HG03135 (cell line): ENCODE data around the gene LCNL1.

ENCODE experiments used
- ATAC-seq: cut with Tn5 transposase; IDR thresholded peaks from one replicate; pipeline ENCODE4 v1.9.1; 2021; ENCODE audit warnings: mild to moderate bottlenecking, moderate library complexity; ENCODE audit not compliant: unreplicated experiment

Gene LCNL1

DNA sequence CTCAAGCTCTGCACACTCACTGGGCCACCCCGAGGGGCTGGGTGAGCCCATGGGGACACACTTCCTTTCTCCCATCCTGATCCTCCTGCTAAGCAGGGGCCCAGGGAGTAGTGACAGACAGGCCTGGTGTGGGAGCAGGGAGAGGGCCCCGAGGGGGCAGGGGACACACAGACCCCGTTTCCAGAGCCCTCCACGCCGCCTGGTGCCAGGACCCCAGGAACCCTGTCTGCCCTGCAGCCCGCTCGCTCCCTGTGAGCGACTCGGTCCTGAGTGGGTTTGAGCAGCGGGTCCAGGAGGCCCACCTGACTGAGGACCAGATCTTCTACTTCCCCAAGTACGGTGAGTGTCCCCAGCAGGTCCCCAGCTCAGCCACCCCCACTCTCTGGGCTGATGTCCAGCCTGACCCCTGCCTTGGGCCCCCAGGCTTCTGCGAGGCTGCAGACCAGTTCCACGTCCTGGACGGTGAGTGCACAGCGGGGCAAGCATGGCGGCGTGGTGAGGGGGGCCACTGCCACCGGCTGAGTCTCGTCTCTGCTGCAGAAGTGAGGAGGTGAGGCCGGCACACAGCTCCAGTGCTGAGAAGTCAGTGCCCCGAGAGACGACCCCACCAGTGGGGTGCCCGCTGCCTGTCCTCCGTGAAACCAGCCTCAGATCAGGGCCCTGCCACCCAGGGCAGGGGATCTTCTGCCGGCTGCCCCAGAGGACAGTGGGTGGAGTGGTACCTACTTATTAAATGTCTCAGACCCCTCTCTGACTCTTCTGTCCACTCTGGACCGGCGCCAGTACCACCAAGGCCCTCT lies 36.4 kb upstream of the LCNL1 start:
- no peak for ATAC-seq

GRCh38 chr9:136947028-136947891 lies 35.5 kb upstream of the LCNL1 start:
- ATAC-seq: no peak

DNA sequence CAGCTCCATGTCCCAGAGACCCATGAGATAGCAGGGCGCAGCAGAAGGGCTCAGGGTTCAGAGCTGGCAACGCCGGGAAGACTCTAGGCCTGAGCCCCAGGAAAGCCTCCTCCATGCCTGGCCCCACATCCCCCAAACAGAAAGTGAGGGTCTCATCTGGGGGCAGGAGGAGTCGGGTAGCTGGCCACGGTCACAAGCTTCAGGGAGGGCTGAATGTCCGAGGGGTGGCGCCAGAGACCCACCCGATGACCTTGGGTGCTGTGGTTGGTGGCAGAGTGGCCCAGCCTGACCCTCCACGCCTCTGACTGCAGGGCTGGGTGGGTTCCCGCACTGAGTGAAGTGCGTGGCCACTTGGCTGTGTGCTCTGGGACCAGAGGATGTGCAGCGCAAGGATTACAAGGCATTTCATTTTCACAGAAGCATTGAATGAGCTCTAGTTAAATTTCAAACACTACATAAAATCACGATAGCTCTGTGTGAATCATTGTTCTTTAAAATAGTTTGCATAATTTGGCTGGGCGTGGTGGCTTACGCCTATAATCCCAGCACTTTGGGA lies 34.8 kb upstream of the LCNL1 start:
- ATAC-seq: no peak

- ATAC-seq: no peak
These were observed 33.5 kb upstream of the LCNL1 start for GRCh38 chr9:136949239-136949816.

- ATAC-seq: peak; percentile 77
These were observed 32.8 kb upstream of the LCNL1 start for GRCh38 chr9:136949817-136950655.

DNA sequence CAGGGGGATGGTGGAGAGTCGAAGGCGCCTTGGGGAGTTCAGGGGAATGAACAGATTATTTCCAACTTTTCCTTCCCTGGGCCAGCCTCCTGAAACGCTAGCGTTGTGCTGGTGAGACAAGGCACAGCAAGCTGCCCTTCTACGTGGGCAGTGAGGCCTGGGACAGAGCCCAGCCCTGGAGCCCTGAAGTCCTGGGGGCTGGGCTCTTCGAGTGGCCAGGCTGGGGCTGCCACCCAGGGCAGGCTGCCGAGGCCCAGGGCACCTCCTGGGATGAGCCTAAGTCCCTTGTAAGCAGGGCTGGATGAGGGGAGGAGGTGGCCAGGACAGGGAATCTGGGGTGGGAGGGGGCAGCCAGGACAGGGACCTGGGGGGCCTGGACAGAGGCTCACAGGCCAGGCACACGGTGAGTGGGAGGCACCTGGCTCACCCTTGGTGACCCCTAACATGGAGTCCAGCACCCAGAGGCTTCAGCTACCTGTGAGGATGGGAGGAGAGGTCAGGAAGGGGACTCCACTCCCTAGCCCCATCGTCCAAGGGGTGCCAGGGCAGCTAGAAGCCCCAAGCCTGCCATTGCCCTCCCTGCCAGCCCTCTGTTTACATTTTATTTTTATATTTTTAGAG lies 32.0 kb upstream of the LCNL1 start:
- ATAC-seq: no peak

DNA sequence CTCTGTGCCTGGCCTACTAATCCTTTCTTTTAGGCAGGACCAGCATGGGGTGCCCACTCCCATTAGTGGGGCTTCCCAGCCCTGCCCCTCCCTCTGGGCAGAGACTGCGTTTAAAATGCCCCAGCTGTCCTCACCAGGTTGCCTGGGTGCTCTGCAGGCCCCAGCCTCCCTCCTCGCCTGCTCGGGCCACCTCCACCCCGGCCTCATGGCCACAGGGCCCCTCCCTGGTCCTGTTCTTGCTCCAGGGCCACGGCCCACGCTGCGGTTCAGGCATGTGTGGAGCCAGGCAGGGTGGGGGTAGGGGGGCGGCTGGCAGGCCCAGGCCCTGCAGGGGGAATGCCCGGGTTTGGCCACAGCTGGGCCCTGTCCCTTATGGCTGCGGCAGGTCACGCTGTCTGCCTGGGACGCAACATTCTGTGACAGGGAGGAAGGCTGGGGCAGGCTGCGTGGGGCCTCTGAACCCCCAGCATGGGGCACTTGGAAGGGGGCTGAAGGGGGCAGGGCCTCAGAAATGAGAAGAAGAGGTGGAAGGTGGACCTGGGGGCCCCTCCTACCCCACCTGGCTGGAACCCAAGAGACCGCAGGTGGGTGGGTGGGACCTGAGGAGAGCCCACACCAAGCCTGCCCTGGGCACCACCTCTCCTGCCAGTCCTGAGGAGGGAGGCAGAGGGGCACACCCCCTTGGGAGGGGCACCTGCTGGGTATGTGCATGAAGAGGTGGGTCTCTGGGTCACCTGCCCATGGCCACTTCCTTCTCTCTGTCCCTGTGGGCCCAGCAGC lies 31.1 kb upstream of the LCNL1 start, which contains the start of gene LCN12:
LCN12 (plus strand) TSS at position 733 of the 780 bp plus-strand sequence. CDS start 55 bp downstream, outside the sequence.
- ATAC-seq: no peak

DNA sequence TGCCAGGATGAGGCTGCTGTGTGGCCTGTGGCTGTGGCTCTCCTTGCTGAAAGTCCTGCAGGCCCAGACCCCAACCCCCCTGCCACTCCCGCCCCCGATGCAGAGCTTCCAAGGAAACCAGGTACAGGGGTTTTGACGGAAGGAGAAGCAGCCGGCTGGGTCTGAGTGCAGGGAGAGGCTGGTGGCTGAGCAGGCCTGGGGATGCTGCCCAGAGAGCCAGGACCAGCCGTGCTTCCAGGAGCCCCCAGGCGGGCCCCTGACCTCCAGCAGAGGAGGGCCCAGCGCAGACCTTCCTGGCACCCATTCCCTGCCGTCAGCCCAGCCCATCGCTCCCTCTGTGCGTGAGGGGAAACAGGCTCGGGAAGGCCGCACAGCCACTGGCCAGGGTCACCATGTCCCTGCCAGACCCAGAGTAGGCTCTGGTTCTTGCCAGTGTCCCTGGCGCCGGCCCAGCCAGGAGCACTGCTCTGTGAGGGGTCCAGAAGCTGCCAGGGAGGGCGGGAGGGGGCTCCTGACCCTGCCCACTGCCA lies 30.4 kb upstream of the LCNL1 start:
- no peak for ATAC-seq

DNA sequence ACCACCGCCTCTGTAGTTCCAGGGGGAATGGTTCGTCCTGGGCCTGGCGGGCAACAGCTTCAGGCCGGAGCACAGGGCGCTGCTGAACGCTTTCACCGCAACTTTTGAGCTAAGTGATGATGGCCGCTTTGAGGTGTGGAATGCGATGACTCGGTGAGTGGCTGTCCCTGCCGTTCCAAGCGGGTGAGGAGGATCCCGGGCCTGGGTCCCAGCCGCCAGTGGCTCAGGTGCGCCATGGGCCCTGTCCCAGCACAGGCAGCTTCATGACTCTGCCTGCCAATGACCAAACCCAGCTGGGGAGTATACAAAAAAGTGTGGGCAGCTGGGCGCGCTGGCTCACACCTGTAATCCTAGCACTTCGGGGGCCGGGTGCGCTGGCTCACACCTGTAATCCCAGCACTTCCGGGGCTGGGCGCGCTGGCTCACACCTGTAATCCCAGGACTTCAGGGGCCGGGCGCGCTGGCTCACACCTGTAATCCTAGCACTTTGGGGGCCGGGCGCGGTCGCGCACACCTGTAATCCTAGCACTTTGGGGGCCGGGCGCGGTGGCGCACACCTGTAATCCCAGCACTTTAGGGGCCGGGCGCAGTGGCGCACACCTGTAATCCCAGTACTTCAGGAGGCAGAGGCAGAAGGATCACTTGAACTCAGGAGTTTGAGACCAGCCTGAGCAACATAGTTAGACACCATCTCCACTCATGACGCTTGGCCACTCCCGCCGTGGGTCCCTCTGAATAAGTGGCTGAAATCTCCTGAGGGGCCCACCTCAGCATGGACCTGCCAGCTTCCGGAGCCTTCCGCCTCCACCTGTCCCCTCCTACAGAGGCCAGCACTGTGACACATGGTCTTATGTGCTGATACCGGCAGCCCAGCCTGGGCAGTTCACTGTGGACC lies 29.7 kb upstream of the LCNL1 start:
- no peak for ATAC-seq

DNA sequence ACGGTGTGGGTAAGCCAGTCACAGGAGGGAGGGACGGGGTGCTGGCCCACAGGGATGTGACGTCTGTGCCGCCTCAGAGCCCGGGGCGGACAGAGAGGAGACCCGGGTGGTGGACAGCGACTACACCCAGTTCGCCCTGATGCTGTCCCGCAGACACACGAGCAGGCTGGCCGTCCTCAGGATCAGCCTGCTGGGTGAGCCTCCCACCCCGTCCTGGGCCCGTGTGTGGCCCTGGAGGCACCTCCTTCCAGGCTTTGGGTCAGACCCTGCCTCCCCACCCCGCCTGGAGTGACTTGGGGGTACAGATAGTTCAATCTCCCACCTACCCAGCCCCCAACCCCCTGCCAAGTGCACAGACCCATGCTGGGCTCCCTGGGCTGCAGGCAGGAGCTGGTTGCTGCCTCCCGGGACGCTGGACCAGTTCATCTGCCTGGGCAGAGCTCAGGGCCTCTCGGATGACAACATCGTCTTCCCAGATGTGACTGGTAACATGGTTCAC lies 29.0 kb upstream of the LCNL1 start:
- ATAC-seq: no peak

GRCh38 chr9:136954270-136955083 lies 28.3 kb upstream of the LCNL1 start:
- no peak for ATAC-seq

DNA sequence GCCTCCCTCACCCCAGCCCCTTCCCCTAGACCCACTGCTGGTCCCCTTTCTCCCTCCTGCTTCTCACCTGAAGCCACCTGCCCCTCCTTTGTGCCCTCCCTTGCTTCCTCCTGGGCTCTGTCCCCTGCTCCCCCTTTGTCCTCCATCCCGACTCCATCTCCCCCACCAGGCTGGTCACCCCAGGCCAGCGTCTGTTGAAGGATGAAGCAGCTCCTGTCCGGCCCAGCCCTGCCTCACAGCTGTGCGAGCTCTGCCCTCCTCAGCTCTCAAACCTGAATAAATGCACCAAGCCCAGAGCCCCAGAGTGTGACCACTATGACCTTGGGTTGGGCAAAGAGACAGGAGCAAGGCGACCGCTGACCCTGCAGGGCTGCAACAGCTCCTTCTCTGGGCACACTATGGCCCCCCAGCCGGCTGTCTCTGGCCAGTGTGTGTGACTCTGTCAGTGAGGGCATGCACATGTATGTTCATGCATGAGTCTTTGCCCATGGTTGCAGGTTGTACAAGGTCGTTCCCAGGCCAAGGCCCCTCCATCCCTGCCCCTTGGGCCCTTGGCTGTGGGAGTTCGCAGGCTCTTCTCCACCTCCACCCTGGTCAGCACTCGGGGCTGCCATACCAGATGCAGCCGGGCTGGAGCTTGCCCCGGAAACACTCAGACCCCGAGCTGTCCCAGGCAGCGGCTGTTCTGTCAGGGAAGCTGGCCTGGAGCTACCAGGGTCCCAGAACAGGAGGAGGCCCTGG lies 27.4 kb upstream of the LCNL1 start:
- ATAC-seq: no peak

DNA sequence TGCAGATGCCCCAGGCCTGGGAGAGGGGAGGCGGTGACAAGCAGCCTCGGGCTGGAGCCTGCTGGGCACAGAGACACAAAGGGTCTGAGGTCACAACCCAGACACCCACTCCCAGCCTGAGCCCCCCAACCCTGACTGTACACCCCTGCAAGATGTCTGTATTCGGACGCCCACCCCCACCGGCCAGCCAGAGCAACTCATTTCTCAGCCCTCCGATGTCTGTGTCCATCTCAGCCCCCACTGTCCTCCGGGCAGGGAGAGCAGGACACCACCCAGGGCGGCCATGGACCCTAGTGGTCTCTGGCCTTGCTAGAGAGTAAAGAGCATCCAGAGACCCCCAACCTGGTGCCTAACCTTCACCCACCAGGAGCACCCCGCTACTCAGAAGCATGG lies 26.9 kb upstream of the LCNL1 start:
- no peak for ATAC-seq

GRCh38 chr9:136956604-136957003 lies 26.2 kb upstream of the LCNL1 start:
- ATAC-seq: no peak

DNA sequence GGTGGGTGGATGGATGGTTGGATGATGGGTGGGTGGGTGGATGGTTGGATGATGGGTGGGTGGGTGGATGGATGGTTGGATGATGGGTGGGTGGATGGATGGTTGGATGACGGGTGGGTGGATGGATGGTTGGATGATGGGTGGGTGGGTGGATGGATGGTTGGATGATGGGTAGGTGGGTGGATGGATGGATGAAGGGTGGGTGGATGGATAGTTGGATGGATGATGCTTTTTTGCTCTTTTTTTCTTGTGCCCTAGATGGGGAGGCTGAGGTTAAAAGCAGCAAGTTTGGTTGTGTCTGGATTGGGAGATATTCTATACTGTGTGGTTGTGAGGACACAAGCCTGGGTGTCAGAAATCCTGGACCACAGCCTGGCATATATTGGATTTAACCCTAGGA lies 25.3 kb upstream of the LCNL1 start:
- no peak for ATAC-seq

- no peak for ATAC-seq
These were observed 24.9 kb upstream of the LCNL1 start for GRCh38 chr9:136957901-136958300.
